ENCODE results near the gene GOLGA7B.
A peak's percentile ranks its signal among the peaks of the same experiment; 100 is the strongest.

The GOLGA7B gene

DNA sequence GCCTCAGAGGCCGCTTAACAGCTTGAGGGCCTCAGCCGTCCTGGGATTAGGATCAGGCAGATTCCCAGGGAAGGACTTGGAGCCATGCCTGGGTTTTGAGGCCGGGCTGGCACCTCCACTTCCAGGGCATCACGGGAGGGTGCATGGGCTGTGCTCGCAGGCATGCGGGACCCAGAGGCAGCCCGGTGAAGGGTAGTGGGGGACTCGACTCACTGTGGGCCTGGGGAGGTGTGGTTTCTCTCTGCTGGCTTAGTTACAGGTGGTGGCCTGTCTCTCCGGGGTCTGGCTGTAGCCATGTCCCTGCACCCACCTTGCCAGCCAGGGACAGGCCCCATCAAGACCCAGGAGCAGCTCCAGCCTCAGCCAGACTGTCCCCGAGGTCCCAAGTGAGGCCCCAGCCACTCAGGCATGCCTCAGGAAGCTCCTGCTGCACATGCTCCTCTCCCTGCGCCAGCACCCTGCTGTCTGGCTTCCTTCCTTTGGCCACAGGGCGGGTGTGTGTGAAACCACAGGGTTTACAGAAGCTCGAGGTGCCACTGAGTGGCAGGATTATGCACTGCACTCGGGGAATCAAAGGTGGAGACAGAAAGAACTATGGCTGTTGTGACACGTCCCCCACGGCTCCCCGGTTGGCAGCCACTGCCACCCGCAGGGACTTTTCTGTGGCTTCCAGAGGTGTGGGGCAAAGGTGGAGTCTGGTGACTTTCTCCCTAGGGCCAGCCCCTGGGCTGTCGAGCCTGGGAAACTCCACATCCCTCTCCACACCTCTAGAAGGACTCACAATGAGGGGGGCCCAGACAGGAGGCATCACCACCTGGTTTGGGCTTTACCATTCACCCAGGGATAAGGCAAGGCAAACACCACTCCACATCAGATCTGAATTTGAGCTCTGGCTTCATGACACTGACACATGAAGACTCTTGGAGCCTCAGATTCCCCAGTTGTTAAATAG is 19.7 kb downstream of the GOLGA7B start:
- peak; percentile 50 for DNase-seq

DNA sequence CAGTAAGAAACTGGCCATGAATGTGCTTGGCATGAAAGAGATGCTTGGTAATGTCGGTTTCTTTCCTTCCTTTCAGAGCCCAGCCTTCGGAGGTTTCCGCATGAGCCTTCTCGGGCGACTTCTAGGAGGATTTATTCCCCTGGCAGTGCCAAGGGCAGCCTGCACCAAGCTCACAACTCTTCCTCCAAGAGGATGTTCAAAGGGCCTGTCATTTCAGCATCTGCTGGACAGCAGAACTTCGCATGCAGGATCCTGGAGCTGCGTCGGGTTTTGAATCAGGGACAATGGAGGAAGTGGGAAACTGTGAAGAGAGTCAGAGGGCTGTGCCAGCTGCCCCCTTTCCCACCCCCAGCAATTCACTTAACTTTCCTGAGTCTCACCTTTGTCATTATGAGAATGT is 21.3 kb downstream of the GOLGA7B start:
- no peak for DNase-seq

DNA sequence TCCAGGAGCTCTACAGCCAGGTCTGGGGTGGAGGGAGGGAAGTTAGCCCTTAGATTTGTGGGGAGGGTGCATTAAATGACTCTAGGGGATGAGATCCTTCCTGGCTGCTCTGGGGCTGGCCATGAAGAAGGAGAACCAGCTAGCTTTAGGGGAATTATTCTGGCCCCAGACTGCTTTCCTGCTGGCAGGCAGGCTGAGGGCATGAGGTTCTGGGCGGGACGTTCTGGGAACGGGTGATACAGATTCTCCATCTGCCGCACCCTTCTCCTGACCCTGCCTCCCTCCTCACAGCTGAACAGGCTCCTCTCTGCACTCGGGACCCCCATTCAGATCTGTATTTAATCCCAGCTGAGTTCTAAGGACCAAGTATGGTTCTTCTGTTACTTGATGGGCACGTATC is 23.9 kb downstream of the GOLGA7B start:
- no peak for DNase-seq

DNA sequence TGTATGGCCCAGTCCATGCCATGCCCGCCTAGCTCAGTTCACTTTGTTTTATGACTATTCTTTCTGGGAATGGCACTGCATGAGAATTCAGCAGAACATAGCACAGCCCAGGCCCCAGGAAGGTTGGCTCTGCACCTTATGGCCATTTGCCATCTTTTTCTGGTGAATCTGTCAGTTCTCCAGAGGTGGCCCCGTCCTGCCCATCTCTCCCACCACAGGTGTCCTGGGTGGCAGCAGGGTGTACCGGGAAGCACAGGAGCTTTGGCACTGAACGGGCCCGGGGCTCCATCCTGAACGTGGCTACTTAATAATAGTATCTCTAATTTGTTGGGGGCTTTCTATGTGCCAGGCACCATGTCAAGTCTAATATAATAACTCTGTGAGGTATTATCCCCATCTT is 24.7 kb downstream of the GOLGA7B start:
- no peak for DNase-seq

DNA sequence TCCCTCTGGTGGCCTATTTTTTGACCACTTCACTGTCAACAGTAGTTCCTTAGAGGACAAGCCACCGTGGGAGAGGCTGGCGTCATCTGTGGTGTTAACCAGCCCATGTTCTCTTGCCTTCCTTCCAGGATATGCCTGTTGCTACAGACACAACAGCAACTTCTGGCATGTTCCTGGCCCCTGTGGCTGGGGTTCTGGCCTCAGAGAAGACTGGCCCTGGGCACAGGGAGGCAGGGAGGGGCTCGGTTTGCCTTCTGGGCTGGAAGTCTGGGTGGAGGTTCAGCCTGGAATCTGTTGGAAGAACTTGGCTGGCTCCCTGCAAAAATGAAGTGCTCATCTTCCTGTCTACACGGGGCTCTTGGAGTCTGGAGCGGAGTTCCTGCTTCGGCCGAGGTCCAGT is 25.7 kb downstream of the GOLGA7B start:
- no peak for DNase-seq

DNA sequence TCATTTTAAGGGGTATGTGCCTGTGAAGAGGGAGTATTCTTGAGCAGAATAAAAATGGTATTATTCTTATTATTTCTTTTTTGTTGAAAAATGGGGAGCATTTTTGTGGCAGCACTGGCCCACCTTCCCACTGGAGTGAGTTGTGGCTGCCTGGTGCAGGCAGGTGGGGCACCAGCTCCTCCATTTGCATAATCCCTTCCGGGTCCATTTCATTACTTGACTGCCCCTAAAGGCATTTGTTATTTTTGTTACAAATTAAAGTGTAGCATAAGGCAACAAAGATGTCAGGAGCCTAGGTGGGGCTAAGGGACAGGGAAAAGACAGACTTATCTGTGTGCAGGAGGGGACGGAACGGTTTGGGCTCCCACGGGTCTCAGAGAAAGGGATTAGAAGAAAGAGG is 26.8 kb downstream of the GOLGA7B start:
- no peak for DNase-seq

DNA sequence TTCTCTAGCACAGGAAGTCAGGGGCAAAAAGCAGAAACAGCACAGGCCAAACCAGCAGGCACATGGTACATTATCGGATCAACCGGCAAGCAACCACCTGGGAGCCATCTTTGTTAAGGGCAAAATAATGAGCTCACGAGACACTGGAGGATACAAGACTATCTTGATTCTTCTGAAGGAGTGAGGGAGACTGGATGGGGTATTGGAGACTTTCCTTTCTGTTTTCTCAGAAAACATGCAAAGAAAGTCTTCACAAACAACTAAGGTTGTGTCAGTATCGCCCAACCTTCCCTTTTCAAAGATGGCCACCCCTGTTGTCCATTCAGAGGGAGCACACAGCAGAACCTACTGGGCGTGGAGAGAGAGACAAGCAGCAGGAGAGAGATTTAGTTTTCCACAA is 29.6 kb downstream of the GOLGA7B start:
- DNase-seq: no peak

DNA sequence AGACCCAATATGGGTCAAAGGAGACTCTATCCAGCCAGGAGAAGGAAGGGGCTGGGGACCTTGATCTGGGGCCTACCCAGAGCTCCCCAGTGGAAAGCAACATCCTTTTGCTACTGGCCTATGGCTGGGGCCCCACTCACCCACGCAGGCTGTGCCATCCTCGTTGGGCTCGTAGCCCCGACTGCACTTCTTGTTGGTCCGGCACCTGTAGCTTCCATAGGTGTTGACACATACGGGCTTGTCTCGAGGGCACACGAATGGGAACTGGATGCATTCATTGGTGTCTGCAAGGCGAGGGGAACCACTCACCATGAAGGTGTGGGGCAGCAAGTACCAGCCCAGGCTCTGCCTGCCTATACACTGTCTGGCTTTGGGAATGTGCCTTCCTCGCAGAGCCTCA is 30.5 kb downstream of the GOLGA7B start:
- no peak for DNase-seq

DNA sequence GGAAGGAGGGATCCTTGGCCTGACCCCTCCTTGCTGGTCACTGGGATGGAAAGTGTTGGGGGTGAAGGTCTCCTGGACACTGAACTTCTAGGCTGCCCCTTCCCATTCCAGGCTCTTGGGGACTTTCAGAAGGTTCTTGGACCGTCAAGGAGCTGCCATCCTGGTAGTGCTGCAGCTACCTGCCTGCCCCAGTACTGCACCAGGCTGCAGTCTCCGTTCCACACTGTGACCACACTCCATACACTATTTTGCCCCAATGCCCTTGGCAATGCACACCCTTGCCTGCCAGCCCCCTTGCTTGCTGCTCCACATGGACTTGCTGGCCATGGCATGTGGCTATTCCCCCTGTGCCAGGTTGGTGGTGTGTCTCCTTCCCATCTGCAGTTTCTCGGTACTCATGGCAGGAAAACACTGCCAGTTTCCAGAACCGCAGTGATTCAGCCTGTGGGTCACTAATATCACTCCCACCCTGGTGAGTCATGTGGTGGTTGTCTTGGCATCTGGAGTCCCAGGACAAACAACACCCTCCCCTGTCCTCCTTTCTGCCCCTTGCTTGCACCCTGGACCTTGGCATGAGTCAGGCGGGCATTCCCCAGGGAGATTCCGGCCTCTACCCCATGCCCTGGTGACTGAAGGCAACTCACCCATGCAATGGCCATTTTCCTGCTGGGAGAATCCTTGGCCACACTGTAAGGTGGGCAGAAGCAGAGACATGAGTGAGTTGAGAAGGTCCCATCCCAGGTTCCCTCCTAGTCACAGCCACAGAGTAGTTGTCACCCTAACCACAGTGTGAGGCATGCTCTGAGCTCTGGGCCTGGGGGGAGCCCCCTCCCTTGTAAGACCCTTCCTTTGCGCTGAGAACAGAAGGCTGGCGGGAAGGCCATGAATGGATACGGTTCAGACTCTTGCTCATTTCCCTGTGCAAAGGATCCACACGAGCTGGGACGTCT is 32.8 kb downstream of the GOLGA7B start:
- no peak for DNase-seq

DNA sequence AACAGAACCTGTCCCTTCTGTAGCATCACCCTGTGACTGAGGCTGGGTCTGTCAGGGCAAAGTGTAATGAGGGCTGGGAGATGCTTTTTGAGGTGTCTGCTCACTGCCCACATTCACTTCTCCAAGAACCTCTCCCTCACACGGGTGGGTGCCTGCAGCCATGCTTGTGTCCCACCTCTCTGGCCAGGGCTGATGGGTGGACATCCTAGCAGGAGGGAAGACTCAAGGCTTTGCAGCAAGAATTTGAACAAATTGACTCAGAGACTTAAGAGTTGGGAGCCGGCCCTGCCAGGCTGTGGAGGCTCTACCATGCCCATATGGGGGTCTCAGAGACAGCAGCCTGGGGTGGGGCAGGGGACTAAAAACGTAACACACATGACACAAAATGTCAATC is 33.4 kb downstream of the GOLGA7B start:
- DNase-seq: no peak

DNA sequence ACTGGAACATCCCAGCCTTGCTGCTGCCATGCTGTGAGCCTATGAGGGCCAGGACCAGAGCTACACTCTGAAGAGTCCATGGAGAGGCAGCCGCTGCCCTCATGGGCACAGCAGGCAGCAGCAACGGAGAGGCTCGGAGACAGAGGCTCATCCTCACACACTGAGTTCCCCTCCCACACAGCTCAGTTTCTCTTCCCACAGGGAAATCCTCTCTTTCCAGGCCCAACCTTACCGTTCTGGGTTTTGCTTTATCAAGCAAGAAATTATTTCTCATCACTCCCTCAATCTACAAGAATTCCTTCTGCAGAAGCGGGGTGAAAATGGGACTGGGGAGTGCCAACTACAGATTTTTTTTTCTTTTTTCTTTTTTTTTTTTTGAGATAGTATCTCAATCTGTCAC is 36.6 kb downstream of the GOLGA7B start:
- no peak for DNase-seq

DNA sequence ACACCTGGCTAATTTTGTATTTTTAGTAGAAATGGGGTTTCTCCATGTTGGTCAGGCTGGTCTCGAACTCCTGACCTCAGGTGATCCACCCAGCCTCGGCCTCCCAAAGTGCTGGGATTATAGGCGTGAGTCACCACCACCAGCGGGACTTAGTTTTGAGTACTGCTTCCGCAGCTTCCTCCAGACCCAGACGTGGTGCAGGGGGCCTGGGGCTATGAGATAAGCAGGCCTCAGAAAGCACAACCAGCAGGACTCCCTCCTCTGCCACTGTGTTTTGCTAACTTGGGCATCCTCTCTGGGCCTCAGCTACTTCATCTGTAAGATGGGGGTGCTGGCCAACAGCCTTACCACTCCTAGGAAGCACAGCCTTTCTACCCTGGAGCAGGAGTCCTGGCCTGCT is 37.8 kb downstream of the GOLGA7B start:
- no peak for DNase-seq

DNA sequence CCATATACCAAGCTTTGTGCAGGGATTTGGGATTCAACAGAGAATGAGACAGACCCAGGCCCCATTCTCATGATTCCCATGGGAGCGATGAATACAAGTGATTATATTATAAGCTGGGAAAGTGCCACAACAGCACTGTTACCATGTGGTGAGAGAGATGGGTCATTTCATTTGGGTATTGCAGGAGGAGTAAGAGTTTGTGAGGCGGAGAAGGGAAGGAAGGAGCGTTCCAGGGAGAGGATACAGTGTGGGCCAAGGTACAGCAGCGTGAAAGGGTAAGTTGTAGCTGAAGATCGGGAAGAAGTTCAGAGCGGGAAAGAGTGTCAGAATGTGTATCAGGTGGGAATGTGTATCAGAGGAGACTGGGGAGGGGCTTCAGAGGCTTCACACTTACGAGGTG is 38.5 kb downstream of the GOLGA7B start:
- no peak for DNase-seq

DNA sequence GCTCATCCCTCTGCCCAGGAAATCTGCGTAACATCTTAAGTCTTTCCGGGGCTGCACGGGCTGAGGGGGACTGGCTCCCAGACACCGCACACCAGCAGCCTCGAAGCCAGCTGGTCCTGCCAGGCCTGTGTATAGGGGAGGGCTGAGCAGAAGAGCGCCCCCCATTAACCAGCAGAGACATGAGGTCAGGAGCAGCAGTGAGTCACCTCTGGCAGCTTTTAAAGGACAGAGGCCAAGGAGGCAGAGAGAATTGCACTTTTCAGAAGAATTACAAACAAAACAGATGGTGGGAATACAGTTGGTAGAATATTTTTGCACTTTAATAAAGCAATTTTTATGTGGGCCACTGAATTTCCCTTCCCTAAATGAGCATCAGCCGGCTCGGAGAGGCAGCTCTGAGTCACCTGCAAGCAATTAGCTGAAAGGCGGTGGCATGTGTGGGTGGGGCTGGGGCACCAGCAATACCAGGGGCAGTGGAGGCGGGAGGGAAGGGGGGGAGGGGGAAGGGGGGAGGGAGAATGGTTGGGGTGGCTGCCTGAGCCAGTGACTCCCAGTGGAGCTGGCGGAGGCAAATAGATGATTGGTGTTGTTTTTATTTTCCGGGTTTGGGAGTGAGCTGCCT is 39.1 kb downstream of the GOLGA7B start:
- DNase-seq: no peak

DNA sequence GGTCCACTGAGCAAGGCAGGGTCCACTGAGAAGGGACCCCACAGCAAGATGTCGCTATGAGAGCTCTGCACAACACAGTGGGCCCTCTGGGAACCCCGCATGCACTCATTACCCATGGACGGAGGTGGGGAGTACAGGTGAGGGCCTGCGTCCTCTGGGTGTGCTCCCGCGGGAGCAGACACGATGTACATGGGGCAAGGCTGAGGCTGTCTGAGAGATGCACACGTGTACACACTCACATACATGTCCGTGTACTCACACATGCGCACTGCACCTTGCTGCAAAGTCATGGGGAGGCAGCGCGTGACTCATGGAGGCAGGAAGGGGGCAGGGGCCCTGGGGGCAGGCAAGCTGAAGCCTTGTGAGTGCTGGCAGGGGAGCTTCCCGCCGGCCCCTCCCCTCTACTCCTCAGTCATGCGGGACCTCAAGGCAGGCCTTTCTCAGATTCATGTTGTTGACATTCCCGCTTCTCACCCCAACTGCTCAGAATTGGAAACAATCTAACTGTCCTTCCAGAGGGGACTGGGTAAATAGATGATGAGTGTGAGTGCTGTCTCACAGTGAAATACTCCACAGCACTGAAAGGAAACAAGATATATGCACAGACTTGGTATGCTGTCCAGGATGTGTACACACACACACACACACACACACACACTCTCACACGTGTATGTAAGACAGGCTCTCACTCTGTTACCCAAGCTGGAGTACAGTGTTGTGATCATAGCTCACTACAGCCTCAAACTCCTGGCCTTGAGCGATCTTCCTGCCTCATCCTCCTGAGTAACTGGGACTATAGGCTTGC is 40.0 kb downstream of the GOLGA7B start:
- no peak for DNase-seq

DNA sequence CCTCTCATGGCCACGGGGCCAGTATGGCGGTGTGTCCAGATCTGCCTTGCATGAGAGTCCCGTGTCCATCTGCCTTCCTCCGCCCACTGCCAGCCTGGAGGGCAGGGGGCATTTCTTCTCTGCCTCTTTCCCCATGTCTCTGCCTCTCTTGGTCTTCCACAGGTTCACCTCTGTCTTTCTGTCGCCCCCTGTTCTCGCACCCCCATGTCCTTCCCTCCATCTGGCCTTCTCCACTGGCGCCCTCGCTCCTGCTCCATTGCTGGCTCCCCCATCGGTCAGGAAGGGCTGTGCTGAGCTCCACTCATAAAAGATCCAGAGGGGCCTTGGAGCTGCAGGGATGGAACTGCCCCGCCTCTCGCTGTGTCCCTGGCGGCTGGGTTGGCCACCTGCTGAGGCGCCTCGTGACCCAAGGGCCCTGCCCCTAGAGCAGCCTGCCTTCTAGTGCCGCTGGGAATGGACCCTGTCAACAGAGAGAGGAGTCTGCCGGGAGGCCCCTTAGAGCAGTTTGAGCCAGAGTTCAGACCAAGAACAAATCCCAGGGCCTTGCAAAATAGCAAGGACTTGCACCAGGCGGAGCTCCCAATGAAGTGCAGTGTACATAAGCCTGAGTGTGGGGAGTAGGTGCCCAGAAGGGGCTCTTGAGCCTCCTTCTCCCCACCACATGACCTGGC is 42.0 kb downstream of the GOLGA7B start:
- no peak for DNase-seq

DNA sequence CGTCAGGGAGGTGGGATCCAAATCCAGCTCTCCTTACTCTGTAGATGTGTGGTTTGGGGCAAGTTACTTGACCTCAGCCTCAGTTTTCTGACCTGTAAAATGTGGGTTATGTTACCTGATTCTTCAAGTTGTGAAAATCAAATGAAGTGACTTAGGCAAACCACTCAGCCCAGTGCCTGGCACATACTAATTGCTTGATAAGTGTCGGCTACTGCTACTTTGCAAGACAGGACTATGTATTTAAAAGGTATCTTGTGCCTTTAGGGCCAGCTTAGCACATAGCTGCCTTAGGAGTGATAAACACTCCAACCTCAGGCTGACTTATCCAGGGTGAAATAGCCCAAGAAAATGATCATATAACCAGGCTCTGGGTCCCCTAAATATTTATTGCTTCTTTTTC is 42.9 kb downstream of the GOLGA7B start:
- DNase-seq: no peak

DNA sequence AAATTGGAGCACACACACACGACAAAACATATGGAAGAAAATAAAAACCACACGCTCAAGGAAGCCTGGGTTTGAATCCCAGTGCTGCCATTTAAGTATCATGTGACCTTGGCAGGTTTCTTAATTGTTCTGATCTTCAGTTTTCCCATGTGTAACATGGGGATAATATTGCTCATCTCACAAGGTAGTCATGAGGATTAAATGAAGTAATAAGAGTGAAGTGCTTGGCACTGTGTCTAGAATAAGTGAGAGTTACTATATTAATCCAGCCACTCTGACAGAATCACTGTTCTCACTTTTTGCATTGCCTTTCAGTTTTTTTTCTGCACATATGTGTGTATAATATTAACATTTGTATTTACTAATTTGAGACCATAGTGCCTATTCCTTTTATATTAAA is 43.3 kb downstream of the GOLGA7B start:
- no peak for DNase-seq

DNA sequence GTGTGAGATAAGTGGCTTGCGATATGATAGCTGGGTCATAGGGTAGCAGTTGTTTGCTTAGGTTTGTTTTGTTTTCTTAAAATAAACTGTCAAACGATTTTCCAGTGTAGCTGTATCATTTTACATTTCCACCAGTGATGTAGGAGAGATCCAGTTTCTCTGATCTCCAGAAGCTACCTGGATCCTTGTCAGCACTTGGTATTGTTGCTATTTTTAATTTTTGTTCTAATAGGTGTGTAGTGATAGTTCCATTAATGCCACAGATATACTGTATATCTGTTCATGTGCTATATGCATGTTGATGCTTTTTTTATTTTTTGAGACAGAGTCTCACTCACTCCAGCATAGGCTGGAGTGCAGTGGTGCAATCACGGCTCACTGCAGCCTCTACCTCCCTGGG is 44.4 kb downstream of the GOLGA7B start:
- no peak for DNase-seq

DNA sequence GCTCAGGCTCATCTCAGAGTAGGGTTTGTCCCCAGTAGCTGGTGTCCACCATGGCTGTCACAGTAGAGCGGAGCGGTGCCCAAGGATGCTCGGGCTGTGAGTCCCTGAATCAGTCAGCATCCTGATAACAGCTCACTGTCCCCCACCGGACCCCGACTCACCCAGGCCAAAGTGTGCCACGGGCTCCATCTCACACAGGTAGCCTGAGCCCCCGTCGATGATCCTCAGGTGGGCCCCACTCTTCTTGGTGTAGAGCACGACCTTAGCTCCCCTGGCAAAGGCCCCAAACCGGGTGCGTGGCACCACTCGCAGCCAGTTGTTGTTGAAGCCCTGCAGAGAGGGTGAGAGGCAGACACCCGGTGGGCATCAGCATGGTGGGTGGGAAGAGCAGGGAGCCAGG is 45.4 kb downstream of the GOLGA7B start:
- DNase-seq: no peak

DNA sequence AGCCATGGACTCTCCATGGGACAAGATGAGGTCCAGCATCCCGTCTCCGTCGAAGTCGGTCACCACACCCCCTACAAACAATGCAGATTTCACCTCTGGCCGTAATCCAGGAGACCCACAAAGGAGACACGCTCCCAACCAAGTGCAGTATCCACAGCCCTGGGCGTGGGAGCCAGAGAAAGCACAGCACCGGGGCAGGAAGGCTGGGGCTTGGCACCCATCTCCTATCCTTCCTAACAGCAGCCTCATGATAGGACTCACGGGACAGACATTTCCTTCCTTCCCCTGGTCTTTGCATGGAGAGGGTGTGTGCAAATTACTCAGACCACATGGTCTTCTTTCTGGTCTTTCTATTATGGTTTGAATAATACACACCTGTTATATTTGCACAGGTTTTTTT is 46.3 kb downstream of the GOLGA7B start:
- DNase-seq: no peak
